Cardiac muscle cell (in vitro differentiated cells and primary cell): ENCODE measurements around the gene MCTP2. TPM values are rescaled to one million over a fixed set of nuclear protein-coding genes. Genes with fewer than 3 reads are reported as not detected.

Experiments used
- DNase-seq, 2 donors: peaks; one replicate each; pipeline versions ENCODE4 v3.0.0 to v3.0.0-alpha.2; 2010 to 2017; ENCODE audit warnings: low read depth in 1 of 2, low spot score in 1 of 2
- H3K27ac ChIP-seq: fragments of 200-600 bp; sonication (generic); 2 replicates; pipeline ENCODE4 v1.5.1; 2016
- H3K27me3 ChIP-seq: fragments of 200-600 bp; sonication (generic); 2 replicates; pipeline ENCODE4 v1.6.0; 2016; ENCODE audit warnings: control low read depth
- H3K36me3 ChIP-seq: fragments of 200-600 bp; sonication (generic); 2 replicates; pipeline ENCODE4 v1.5.1; 2016; ENCODE audit warnings: control low read depth
- H3K4me1 ChIP-seq: fragments of 200-600 bp; sonication (generic); 2 replicates; pipeline ENCODE4 v1.8.1; 2017; ENCODE audit warnings: low read depth, mild to moderate bottlenecking, mixed run types
- H3K4me3 ChIP-seq: fragments of 200-600 bp; sonication (generic); 2 replicates; pipeline ENCODE4 v1.5.1; 2016; ENCODE audit warnings: mild to moderate bottlenecking
- H3K9me3 ChIP-seq: fragments of 200-600 bp; sonication (generic); 2 replicates; pipeline ENCODE4 v1.5.1; 2017; ENCODE audit warnings: low read depth, mild to moderate bottlenecking, control low read depth
- CTCF ChIP-seq: IDR thresholded peaks from 2 replicates; pipeline ENCODE4 v1.5.1; 2012; ENCODE audit warnings: low read depth, mild to moderate bottlenecking, low read length
- polyA plus RNA-seq: library from polyadenylated mRNA; unstranded; fragments of >200 nt; fragmentation: Nextera tagmentation; extraction: Ambion mirVana; gene quantifications from 2 replicates; pipeline ENCODE4 v1.2.1, GENCODE V29; 2016
- total RNA-seq: library from RNA; depleted of rRNA; stranded (reverse); fragments of >200 nt; gene quantifications from 2 replicates; pipeline ENCODE4 v1.2.3, GENCODE V29; 2016

Gene MCTP2
- total and polyA plus RNA-seq, 2 experiments from 2014 or later: 0.34 to 0.83 TPM

- no peaks in the 10 kb centered on the region for H3K36me3 ChIP-seq
- DNase-seq: no peak
- H3K4me3 ChIP-seq: no peak overlapping the region
- no peaks in the 10 kb centered on the region for H3K9me3 ChIP-seq
- no peaks in the 10 kb centered on the region for H3K27me3 ChIP-seq
- H3K4me1 ChIP-seq: no peaks in the 10 kb centered on the region
- H3K27ac ChIP-seq: no peak overlapping the region
- TF ChIP-seq CTCF: no peak
Observed at GRCh38 chr15:94453227-94453988, 222.0 kb downstream of the MCTP2 start.

- Histone ChIP-seq H3K9me3 (no peaks in the 10 kb centered on the region), H3K27ac (no peak overlapping the region), H3K36me3 (no peaks in the 10 kb centered on the region), H3K4me3 (no peak overlapping the region), H3K27me3 (no peaks in the 10 kb centered on the region), H3K4me1 (no peaks in the 10 kb centered on the region)
- TF ChIP-seq CTCF: no peak
- DNase-seq: no peak
Observed at GRCh38 chr15:94455297-94455696, 223.9 kb downstream of the MCTP2 start.

- Histone ChIP-seq H3K9me3 (no peaks in the 10 kb centered on the region), H3K36me3 (no peaks in the 10 kb centered on the region), H3K27me3 (no peaks in the 10 kb centered on the region), H3K27ac (no peak overlapping the region), H3K4me3 (no peak overlapping the region), H3K4me1 (no peaks in the 10 kb centered on the region)
- TF ChIP-seq CTCF: no peak
- no peak for DNase-seq
Observed at GRCh38 chr15:94456226-94456625, 224.9 kb downstream of the MCTP2 start.

GRCh38 chr15:94457661-94458060, 226.3 kb downstream of the MCTP2 start:
- H3K4me3 ChIP-seq: no peak overlapping the region
- no peak overlapping the region for H3K27ac ChIP-seq
- no peaks in the 10 kb centered on the region for H3K36me3 ChIP-seq
- no peak for DNase-seq
- TF ChIP-seq CTCF: no peak
- no peaks in the 10 kb centered on the region for H3K4me1 ChIP-seq
- H3K9me3 ChIP-seq: no peaks in the 10 kb centered on the region
- H3K27me3 ChIP-seq: no peaks in the 10 kb centered on the region

- no peak for TF ChIP-seq CTCF
- Histone ChIP-seq H3K36me3 (no peaks in the 10 kb centered on the region), H3K9me3 (no peaks in the 10 kb centered on the region), H3K27me3 (no peaks in the 10 kb centered on the region), H3K4me1 (no peaks in the 10 kb centered on the region), H3K27ac (no peak overlapping the region), H3K4me3 (no peak overlapping the region)
- DNase-seq: no peak
Observed at GRCh38 chr15:94460624-94461023, 229.3 kb downstream of the MCTP2 start.

GRCh38 chr15:94467034-94467433, 235.7 kb downstream of the MCTP2 start:
- no peak for DNase-seq
- H3K9me3 ChIP-seq: no peaks in the 10 kb centered on the region
- H3K27ac ChIP-seq: no peak overlapping the region
- no peaks in the 10 kb centered on the region for H3K27me3 ChIP-seq
- H3K4me1 ChIP-seq: no peaks in the 10 kb centered on the region
- H3K36me3 ChIP-seq: no peaks in the 10 kb centered on the region
- no peak for TF ChIP-seq CTCF
- no peak overlapping the region for H3K4me3 ChIP-seq
